SU-DHL-6 (cell line): Measurements from ENCODE around the gene DPRX.

Experiments used
- H2AFZ ChIP-seq: fragments of 200-600 bp; sonication (generic); 2 replicates; pipeline ENCODE4 v1.6.1; 2014; ENCODE audit warnings: low read depth, mild to moderate bottlenecking, moderate library complexity, mixed read lengths, antibody characterized with exemption, low read length; ENCODE audit not compliant: severe bottlenecking
- H3F3A ChIP-seq: fragments of 200-600 bp; shearing (Covaris generic); 2 replicates; pipeline ENCODE4 v1.6.0; 2016; ENCODE audit warnings: antibody characterized with exemption, mild to moderate bottlenecking; ENCODE audit not compliant: insufficient read depth
- H3K27ac ChIP-seq: fragments of 200-600 bp; sonication (generic); 2 replicates; pipeline ENCODE4 v1.5.1; 2016; ENCODE audit warnings: low read depth, mild to moderate bottlenecking, low read length, moderate library complexity, mixed read lengths
- H3K27me3 ChIP-seq: fragments of 200-600 bp; sonication (generic), shearing (Covaris generic); 2 replicates; pipeline ENCODE4 v1.6.0; 2014; ENCODE audit warnings: mild to moderate bottlenecking, low read length
- H3K36me3 ChIP-seq: fragments of 200-600 bp; sonication (generic); 2 replicates; pipeline ENCODE4 v1.6.1; 2014; ENCODE audit warnings: mild to moderate bottlenecking, low read length, mixed read lengths
- H3K4me2 ChIP-seq: fragments of 300-600, 200-600 bp; shearing (Covaris generic), sonication (generic); 2 replicates; pipeline ENCODE4 v1.6.0; 2014; ENCODE audit warnings: low read length, low read depth, mild to moderate bottlenecking; ENCODE audit not compliant: poor library complexity, severe bottlenecking
- H3K4me3 ChIP-seq: fragments of 200-600 bp; sonication (generic); 2 replicates; pipeline ENCODE4 v1.5.1; 2014; ENCODE audit warnings: antibody characterized with exemption, low read length, mild to moderate bottlenecking, mixed read lengths; ENCODE audit not compliant: insufficient read depth, poor library complexity, severe bottlenecking
- H3K79me2 ChIP-seq: fragments of 200-600 bp; sonication (generic); 2 replicates; pipeline ENCODE4 v1.6.1; 2014; ENCODE audit warnings: mild to moderate bottlenecking, low read length, moderate library complexity; ENCODE audit not compliant: insufficient read depth
- H3K9ac ChIP-seq: fragments of 200-600 bp; sonication (generic); 2 replicates; pipeline ENCODE4 v1.7.0; 2014; ENCODE audit warnings: mild to moderate bottlenecking, low read length
- H3K9me2 ChIP-seq: fragments of 200-600 bp; sonication (generic); replicated peaks from 2 replicates; pipeline ENCODE4 v1.6.1; 2014; ENCODE audit warnings: low read length; ENCODE audit not compliant: insufficient read depth
- H3K9me3 ChIP-seq: fragments of 200-600 bp; sonication (generic); 2 replicates; pipeline ENCODE4 v1.6.1; 2014; ENCODE audit warnings: low read length, mixed read lengths; ENCODE audit not compliant: insufficient read depth
- H4K20me1 ChIP-seq: fragments of 200-600 bp; sonication (generic); 2 replicates; pipeline ENCODE4 v1.6.1; 2014; ENCODE audit warnings: low read depth, mild to moderate bottlenecking, antibody characterized with exemption, low read length, moderate library complexity, mixed read lengths
- CTCF ChIP-seq: fragments of 200-600 bp; sonication (generic); IDR thresholded peaks from one replicate; pipeline ENCODE4 v1.5.1; 2017; ENCODE audit warnings: antibody characterized with exemption, mild to moderate bottlenecking, low read length, moderate library complexity; ENCODE audit not compliant: insufficient read depth, poor library complexity, severe bottlenecking
- EZH2phosphoT487 ChIP-seq: fragments of 200-600 bp; sonication (generic), shearing (Covaris generic); conservative IDR thresholded peaks from 2 replicates; pipeline ENCODE4 v1.6.1; 2018; ENCODE audit warnings: mild to moderate bottlenecking, antibody characterized with exemption, low read length, moderate library complexity, mixed read lengths

DPRX gene

GRCh38 chr19:53631949-53632407, at the start of gene DPRX:
DPRX (plus strand) TSS chr19:53631999; CDS start chr19:53632107, 108 bp downstream.
- no peak within 1 kb of the TSS for H3K9ac ChIP-seq
- H3K27me3 ChIP-seq = no peaks in the 10 kb centered on the region
- H3K36me3 ChIP-seq = no peaks in the 10 kb centered on the region
- no peak within 1 kb of the TSS for H3K4me2 ChIP-seq
- no peak within 1 kb of the TSS for H3K4me3 ChIP-seq
- H4K20me1 ChIP-seq = no peaks in the 10 kb centered on the region
- TF ChIP-seq EZH2phosphoT487 = no peak
- H2AFZ ChIP-seq = no peak within 1 kb of the TSS
- no peak within 1 kb of the TSS for H3K27ac ChIP-seq
- H3F3A ChIP-seq = no peaks in the 10 kb centered on the region
- H3K9me3 ChIP-seq = no peaks in the 10 kb centered on the region
- H3K79me2 ChIP-seq = no peaks in the 10 kb centered on the region
- H3K9me2 ChIP-seq = no peaks in the 10 kb centered on the region

- TF ChIP-seq CTCF (no peak), EZH2phosphoT487 (no peak)
- no peaks in the 10 kb centered on the region for H3F3A ChIP-seq
- H4K20me1 ChIP-seq = no peaks in the 10 kb centered on the region
- H3K4me3 ChIP-seq = no peak overlapping the region
- no peaks in the 10 kb centered on the region for H3K79me2 ChIP-seq
- no peak overlapping the region for H2AFZ ChIP-seq
- no peaks in the 10 kb centered on the region for H3K36me3 ChIP-seq
- no peaks in the 10 kb centered on the region for H3K9me3 ChIP-seq
- no peak overlapping the region for H3K4me2 ChIP-seq
- no peaks in the 10 kb centered on the region for H3K27me3 ChIP-seq
- H3K9me2 ChIP-seq = no peaks in the 10 kb centered on the region
- H3K27ac ChIP-seq = no peak overlapping the region
- no peak overlapping the region for H3K9ac ChIP-seq
These were observed 48.6 kb upstream of the DPRX start for GRCh38 chr19:53583181-53583580.

- Histone ChIP-seq H3K27ac (no peak overlapping the region), H3K79me2 (no peaks in the 10 kb centered on the region), H3K36me3 (no peaks in the 10 kb centered on the region), H2AFZ (no peak overlapping the region), H3K9me3 (no peaks in the 10 kb centered on the region), H3K4me2 (no peak overlapping the region), H3K27me3 (no peaks in the 10 kb centered on the region), H4K20me1 (no peaks in the 10 kb centered on the region), H3K9ac (no peak overlapping the region), H3K4me3 (no peak overlapping the region), H3F3A (no peaks in the 10 kb centered on the region), H3K9me2 (no peaks in the 10 kb centered on the region)
- TF ChIP-seq EZH2phosphoT487 (no peak), CTCF (no peak)
These were observed 45.5 kb upstream of the DPRX start for GRCh38 chr19:53586277-53586691.

GRCh38 chr19:53594811-53595509, 36.8 kb upstream of the DPRX start:
- no peaks in the 10 kb centered on the region for H3K79me2 ChIP-seq
- no peaks in the 10 kb centered on the region for H3K36me3 ChIP-seq
- H3K27ac ChIP-seq = no peak overlapping the region
- H3K27me3 ChIP-seq = no peaks in the 10 kb centered on the region
- H3F3A ChIP-seq = no peaks in the 10 kb centered on the region
- no peak overlapping the region for H3K4me2 ChIP-seq
- no peak overlapping the region for H3K4me3 ChIP-seq
- H3K9me2 ChIP-seq = no peaks in the 10 kb centered on the region
- H2AFZ ChIP-seq = no peak overlapping the region
- TF ChIP-seq EZH2phosphoT487 (no peak), CTCF (no peak)
- no peaks in the 10 kb centered on the region for H3K9me3 ChIP-seq
- H4K20me1 ChIP-seq = no peaks in the 10 kb centered on the region
- no peak overlapping the region for H3K9ac ChIP-seq
